OCI-LY7 (cell line): ENCODE measurements around the gene HPSE2.

Experiments
- EZH2phosphoT487 ChIP-seq: fragments of 200-600 bp; sonication (generic); IDR thresholded peaks from 2 replicates; pipeline ENCODE4 v1.6.1; 2018; ENCODE audit warnings: low read depth, borderline replicate concordance, mild to moderate bottlenecking, mixed run types, antibody characterized with exemption, low read length, moderate library complexity, mixed read lengths
- TF ChIP-seq, protein P1 (sequence below): fragments of 200-600 bp; sonication (generic); conservative IDR thresholded peaks from 2 replicates; pipeline ENCODE4 v1.5.1; 2014; ENCODE audit warnings: mild to moderate bottlenecking, antibody characterized with exemption, low read length, moderate library complexity, mixed read lengths

DNA sequence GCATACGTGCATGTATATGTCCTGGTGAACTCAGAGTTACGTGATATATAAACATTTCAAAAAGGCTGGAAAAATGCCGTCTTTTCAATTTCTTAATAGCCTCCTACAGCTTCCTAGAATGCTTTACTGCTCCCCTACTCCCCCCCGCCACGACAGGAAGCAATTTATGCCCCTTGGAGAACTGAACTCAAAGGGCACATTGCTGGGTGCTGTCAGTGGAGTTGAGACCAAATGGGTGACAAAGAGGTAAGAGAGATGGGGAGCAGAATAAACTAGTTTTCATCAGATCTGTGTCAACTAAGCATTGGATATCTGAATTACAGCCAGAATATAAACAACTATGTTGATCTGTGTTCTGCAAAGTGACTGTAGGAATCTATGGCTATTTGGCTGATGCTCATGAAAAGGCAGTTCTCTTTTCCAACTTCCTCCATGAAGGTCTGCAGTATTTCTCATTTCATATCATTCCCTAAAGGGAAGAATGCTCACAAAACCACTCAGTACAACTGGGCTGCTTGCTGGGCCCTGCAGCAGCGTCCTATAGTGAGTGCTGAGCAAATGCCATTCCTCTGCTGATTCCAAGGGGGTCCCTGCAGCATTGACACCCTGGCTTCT, 617.6 kb downstream of the HPSE2 start:
- TF ChIP-seq, protein P1, sequence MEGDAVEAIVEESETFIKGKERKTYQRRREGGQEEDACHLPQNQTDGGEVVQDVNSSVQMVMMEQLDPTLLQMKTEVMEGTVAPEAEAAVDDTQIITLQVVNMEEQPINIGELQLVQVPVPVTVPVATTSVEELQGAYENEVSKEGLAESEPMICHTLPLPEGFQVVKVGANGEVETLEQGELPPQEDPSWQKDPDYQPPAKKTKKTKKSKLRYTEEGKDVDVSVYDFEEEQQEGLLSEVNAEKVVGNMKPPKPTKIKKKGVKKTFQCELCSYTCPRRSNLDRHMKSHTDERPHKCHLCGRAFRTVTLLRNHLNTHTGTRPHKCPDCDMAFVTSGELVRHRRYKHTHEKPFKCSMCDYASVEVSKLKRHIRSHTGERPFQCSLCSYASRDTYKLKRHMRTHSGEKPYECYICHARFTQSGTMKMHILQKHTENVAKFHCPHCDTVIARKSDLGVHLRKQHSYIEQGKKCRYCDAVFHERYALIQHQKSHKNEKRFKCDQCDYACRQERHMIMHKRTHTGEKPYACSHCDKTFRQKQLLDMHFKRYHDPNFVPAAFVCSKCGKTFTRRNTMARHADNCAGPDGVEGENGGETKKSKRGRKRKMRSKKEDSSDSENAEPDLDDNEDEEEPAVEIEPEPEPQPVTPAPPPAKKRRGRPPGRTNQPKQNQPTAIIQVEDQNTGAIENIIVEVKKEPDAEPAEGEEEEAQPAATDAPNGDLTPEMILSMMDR = no peak
- TF ChIP-seq EZH2phosphoT487 = no peak
